Uterus (tissue), 4 donors: Measurements from ENCODE around the gene CTDSP1. TPM values are rescaled to one million over a fixed set of nuclear protein-coding genes. Genes with fewer than 3 reads are reported as not detected.

Source experiments
- DNase-seq, 2 donors: peaks; one replicate each; pipeline ENCODE4 v3.0.0-alpha.2; 2019 to 2020
- H3K27ac ChIP-seq, 2 donors: fragments of 200-600 bp; sonication (generic); 1 replicate in 1 of 2; 2 replicates in 1 of 2; pipeline ENCODE4 v1.5.1; 2016 to 2018
- H3K27me3 ChIP-seq, 2 donors: fragments of 200-600 bp; sonication (generic); one replicate each; pipeline ENCODE4 v1.5.1; 2018 to 2019; ENCODE audit warnings: control low read depth in 1 of 2
- H3K36me3 ChIP-seq, 2 donors: fragments of 200-600 bp; sonication (generic); one replicate each; pipeline ENCODE4 v1.5.1; 2019; ENCODE audit warnings: control low read depth in 1 of 2
- H3K4me1 ChIP-seq, 2 donors: fragments of 200-600 bp; sonication (generic); one replicate each; pipeline ENCODE4 v1.5.1; 2018 to 2019; ENCODE audit warnings: control low read depth in 1 of 2
- H3K4me3 ChIP-seq, 2 donors: fragments of 200-600 bp; sonication (generic); 1 replicate in 1 of 2; 2 replicates in 1 of 2; pipeline ENCODE4 v1.5.1; 2018 to 2019; ENCODE audit warnings: mild to moderate bottlenecking in 1 of 2
- H3K9me3 ChIP-seq, 2 donors: fragments of 200-600 bp; sonication (generic); one replicate each; pipeline ENCODE4 v1.5.1; 2019; ENCODE audit warnings: control low read depth in 1 of 2
- CTCF ChIP-seq, 4 experiments: fragments of 200-600 bp in 2 of 4; fragments of 450-650 bp in 2 of 4; sonication (generic) in 2 of 4; IDR thresholded peaks; one replicate each; pipeline ENCODE4 v1.5.1; 2016 to 2019; ENCODE audit warnings: antibody characterized with exemption in 4 of 4, mild to moderate bottlenecking in 2 of 4, moderate library complexity in 1 of 4
- POLR2A ChIP-seq, 2 donors: fragments of 450-650 bp; IDR thresholded peaks; one replicate each; pipeline ENCODE4 v1.6.1; 2016; ENCODE audit warnings: antibody characterized with exemption in 2 of 2, mild to moderate bottlenecking in 1 of 2, moderate library complexity in 1 of 2
- intact Hi-C: fragments of 100-400 bp; cut with DNase I; formaldehyde crosslinking; loops from one replicate; pipeline ENCODE4 v1.15.1; 2023; ENCODE audit warnings: low total_unique reads
- total RNA-seq, 4 donors: library from RNA; depleted of rRNA in 3 of 4; stranded (reverse); fragments of >200 nt in 3 of 4; gene quantifications; one replicate each; pipeline versions ENCODE4 v1.1.0 to v1.2.4, GENCODE V29; 2014 to 2023
- donor health status: DM: yes; HTN: yes; CAD: no.

CTDSP1 gene
- total RNA-seq, 4 donors from 2014 or later: 48.8 to 198 (median 76.8) TPM

DNA sequence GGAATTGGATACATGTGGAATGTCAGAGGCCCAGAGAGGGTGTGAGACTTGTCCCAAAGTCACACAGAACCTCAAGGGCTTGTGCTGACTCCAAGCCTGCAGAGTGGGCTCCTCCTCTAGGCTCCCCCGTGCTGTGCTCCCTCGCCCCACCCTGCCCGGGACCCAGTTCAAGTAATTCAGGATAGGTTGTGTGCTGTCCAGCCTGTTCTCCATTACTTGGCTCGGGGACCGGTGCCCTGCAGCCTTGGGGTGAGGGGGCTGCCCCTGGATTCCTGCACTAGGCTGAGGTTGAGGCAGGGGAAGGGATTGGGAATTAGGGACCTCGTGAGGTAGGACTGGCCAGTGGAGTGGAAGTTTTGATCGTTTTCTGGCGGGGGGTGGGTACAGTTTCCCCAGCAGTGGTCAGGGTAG, 2.8 kb downstream of the CTDSP1 start:
- H3K27ac ChIP-seq: peak overlapping the region; percentile 99
- no peaks in the 10 kb centered on the region for H3K9me3 ChIP-seq
- H3K4me1 ChIP-seq: peaks cover 0 to 27% of the 10 kb centered on the region in 2 donors
- no peaks in the 10 kb centered on the region for H3K27me3 ChIP-seq
- no peaks in the 10 kb centered on the region for H3K36me3 ChIP-seq
- no peak for TF ChIP-seq CTCF (IDR thresholded peaks at IDR 0.05)
- no peak for TF ChIP-seq POLR2A (IDR thresholded peaks at IDR 0.05)
- intact Hi-C loops: loop anchor here (10.0 kb wide), 1 partner anchor 62 kb away; no protein-coding TSS in a partner anchor
- DNase-seq: no peak
- H3K4me3 ChIP-seq: no peak overlapping the region

- no peak overlapping the region for H3K4me3 ChIP-seq
- no peak for DNase-seq
- no peaks in the 10 kb centered on the region for H3K27me3 ChIP-seq
- H3K9me3 ChIP-seq: no peaks in the 10 kb centered on the region
- intact Hi-C loops: loop anchor here (10.0 kb wide), 1 partner anchor 62 kb away; no protein-coding TSS in a partner anchor
- no peak for TF ChIP-seq CTCF (IDR thresholded peaks at IDR 0.05)
- TF ChIP-seq POLR2A (IDR thresholded peaks at IDR 0.05): no peak
- H3K4me1 ChIP-seq: peaks cover 0 to 30% of the 10 kb centered on the region in 2 donors
- H3K27ac ChIP-seq: peak overlapping the region; percentile 99
- H3K36me3 ChIP-seq: no peaks in the 10 kb centered on the region
These were observed 3.3 kb downstream of the CTDSP1 start for GRCh38 chr2:218402911-218403411.

GRCh38 chr2:218403810-218404209, 4.1 kb downstream of the CTDSP1 start:
- H3K4me1 ChIP-seq: peaks cover 0 to 30% of the 10 kb centered on the region in 2 donors

GRCh38 chr2:218404351-218405085, 4.8 kb downstream of the CTDSP1 start:
- Histone ChIP-seq H3K4me3 (no peak overlapping the region), H3K27ac (peak overlapping the region; percentile 93 to 94), H3K27me3 (no peaks in the 10 kb centered on the region), H3K4me1 (peaks cover 0 to 30% of the 10 kb centered on the region in 2 donors), H3K36me3 (no peaks in the 10 kb centered on the region), H3K9me3 (no peaks in the 10 kb centered on the region)
- peak in 1 of 2 donors; percentile 38 for DNase-seq
- intact Hi-C loops: loop anchor here (10.0 kb wide), 1 partner anchor 60 kb away; no protein-coding TSS in a partner anchor
- TF ChIP-seq POLR2A (IDR thresholded peaks at IDR 0.05) (no peak), CTCF (IDR thresholded peaks at IDR 0.05) (no peak)

More at GRCh38 chr2:218403810-218404209, 4.1 kb downstream of the CTDSP1 start:
- Histone ChIP-seq H3K4me3 (no peak overlapping the region), H3K9me3 (no peaks in the 10 kb centered on the region), H3K36me3 (no peaks in the 10 kb centered on the region), H3K27me3 (no peaks in the 10 kb centered on the region), H3K27ac (no peak overlapping the region)
- intact Hi-C loops: loop anchor here (10.0 kb wide), 1 partner anchor 61 kb away; no protein-coding TSS in a partner anchor
- no peak for TF ChIP-seq CTCF (IDR thresholded peaks at IDR 0.05)
- no peak for TF ChIP-seq POLR2A (IDR thresholded peaks at IDR 0.05)
- no peak for DNase-seq
